ENCODE results near the gene OARD1.
A peak's percentile ranks its signal among the peaks of the same experiment; 100 is the strongest.
"Not testable (repeated sequence)": the region's sequence is repeated elsewhere in the genome, so short reads cannot be mapped to it uniquely, and the experiment has no call there.

OARD1 gene

DNA sequence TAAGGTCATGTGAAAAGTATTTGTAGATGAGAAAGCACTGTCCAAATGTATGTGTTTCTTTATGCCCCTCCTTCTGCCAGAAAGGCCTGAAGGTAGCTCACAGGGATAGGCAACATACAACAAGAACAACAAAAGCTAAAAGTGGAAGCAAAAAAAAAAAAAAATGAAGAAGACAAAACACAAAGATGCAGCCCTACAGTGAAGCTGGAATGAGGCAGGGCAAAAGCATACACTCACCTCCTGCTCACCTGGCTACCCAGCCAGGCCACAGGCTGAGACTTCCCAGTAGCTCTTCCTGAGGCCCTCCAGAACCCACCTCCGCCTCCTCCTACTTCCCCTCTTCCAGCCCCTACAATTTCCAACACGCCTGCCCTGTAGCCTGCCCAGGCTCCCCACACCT lies 35.6 kb downstream of the OARD1 start:
- TF ChIP-seq POLR2A (IDR thresholded peaks at IDR 0.05; ENCODE audit: low read depth, low read length), result no peak

DNA sequence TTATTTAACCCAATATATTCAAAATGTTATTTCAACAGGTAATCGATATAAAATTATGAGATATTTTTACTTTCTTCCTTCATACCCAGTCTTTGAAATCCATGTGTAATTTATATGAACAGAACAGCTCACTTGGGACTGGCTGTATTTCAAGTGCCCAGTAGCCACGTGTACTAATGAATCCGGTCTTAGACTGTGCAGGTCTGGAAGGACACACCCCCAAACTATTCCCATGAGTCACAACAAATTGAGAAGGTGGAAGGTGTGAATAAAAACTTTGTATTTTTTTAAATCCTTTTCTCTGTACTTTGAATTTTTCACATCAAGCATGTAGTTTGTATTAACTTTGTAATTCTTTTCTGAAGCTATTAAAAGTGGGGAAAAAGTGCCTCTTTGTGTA lies 36.0 kb downstream of the OARD1 start:
- TF ChIP-seq POLR2A (IDR thresholded peaks at IDR 0.05; ENCODE audit: low read depth, low read length), result no peak
- FAIRE-seq, result no peak
- DNase-seq (ENCODE audit: insufficient read length, low spot score), result no peak

More for the DNA sequence above, 35.6 kb downstream of the OARD1 start:
- no peak for DNase-seq (ENCODE audit: insufficient read length, low spot score)
- no peak for FAIRE-seq

DNA sequence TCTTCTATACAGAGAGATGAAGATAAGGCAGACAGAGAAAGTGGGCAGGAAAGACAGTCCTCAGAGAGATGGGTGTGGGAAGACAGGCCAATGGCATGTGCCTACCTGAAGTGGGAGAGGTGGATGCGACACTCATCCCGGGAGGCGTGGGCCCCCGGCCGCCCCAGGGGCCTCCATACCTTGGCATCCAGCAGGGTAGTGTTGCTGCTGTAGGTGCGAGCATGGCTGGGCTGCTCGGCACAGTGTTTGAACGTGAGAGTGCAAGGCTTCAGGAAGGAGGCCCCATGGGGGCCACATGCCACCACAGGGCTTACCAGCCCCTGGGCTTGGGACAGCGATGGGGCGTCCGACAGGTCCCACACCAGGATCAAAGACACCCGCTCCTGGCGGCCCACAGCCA lies 38.4 kb downstream of the OARD1 start:
- no peak for FAIRE-seq
- no peak for TF ChIP-seq POLR2A (IDR thresholded peaks at IDR 0.05; ENCODE audit: low read depth, low read length)
- no peak for DNase-seq (ENCODE audit: insufficient read length, low spot score)

DNA sequence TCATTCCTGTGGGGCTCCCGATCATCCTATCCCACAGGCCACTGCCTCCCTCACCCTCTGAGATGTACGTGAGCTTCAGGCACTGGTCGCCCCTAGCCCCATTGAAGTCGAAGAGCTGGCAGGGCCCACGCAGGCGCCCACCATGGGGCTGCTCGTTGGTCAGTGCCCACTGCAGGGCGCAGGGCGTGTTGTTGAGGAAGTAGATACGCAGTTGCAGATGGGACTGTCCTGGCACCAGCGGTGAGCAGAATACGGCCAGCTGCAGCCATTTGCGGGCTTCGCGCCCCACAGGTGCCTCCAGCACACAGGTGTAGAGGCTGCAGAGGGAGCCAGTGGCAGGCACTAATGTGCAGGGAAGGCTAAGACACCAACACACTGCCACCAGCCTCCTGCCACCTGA lies 39.3 kb downstream of the OARD1 start:
- DNase-seq (ENCODE audit: insufficient read length, low spot score) (no peak), FAIRE-seq (no peak)
- no peak for TF ChIP-seq POLR2A (IDR thresholded peaks at IDR 0.05; ENCODE audit: low read depth, low read length)

DNA sequence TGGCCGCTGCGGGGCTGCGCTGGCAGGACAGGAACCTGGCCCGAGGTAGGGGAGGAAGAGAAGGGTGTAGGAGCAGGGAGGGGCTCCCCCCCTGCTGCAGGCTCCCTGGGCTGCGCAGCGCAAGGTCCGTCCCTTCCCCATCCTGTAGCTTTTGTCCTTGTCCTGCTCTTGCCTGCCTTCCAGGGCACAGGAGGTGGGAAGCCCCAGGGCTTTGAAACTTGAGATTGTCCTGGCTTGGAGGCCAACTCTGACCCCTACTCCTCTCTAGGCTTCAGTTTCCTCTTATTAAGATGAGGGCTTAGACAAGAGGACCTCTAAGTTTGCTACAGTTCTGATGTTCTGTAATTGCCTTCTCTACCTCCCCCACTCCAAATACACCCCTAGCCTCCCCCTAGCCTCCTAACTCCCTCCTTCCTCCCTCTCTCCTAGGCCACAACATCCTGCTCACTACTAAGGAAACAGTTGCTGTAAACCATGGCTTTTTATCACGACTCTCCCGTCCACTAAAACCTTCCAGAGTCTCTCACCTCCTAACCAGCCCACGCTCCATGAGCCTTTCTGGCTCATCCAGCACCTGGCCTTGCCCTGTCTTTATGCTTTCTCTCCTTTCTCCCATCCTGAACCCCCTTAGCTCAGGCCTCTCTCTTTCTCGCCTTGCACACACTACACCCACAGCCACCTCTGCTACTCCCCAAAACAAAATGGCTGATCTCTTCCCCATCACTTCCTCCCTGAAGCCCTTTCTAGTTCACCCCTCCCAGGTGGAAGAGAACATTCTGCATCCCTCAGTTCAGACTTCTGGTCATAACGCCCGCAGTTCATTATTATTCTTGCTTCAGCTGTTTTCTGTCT lies 43.4 kb downstream of the OARD1 start:
- TF ChIP-seq POLR2A (IDR thresholded peaks at IDR 0.05; ENCODE audit: low read depth, low read length), result no peak
- no peak for DNase-seq (ENCODE audit: insufficient read length, low spot score)
- FAIRE-seq, result no peak

DNA sequence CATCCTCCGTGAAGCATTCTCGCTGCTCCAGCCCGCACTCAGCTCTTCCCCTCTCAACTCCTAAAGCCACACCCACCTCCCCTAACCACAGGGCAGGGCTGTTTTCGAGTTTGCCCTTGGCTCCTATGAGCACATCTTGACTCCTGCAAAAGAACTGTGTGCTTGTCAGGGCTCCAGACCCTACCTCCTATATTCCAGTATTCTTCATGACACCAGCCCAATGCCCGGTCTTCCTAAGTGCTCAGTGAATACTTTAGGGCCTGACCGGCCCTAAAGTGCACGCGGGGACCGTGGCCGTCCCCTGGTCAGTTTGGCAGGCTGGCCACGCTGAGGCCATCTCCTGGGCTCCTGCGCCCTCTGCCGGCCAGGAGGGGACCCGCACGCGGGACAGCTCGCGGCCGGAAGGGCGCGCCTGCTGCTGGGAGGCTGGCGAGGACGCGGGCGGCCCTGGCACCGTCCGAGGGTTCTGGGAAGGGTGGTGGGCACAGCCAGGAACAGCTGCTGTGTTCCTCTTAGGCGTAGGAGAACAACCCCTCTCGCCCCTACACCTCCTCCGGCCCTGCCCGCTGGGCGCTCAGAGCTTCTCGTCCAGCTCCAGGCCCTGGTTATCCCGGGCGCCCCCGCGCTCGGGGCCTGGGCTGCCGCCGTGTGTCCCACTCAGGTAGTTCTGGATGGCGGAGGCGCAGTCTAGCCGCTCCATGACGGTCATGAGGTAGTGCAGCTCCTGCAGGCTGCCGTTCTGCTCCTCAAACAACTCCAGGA lies 44.2 kb downstream of the OARD1 start:
- no peak for TF ChIP-seq POLR2A (IDR thresholded peaks at IDR 0.05; ENCODE audit: low read depth, low read length)
- DNase-seq (ENCODE audit: insufficient read length, low spot score) (peak; percentile 90), FAIRE-seq (no peak)

DNA sequence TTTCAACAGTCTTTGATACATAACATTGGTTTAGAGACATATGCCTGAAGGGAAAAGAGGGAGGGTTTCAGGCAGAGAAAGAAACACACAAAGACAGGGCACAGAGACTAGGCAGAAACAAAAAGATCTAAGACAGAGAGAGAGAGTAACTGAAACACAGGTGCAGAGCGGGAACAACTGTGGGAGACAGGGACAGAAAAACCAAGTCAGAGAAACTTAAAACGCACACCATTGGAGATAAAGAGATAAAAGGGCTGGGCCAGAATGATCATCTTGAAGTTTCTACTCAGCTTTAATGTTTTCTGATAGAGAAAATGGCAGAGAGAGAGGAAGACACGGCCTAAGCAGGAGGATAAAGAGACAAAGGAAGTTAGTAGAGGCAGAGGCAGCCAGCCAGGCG lies 44.9 kb downstream of the OARD1 start:
- TF ChIP-seq POLR2A (IDR thresholded peaks at IDR 0.05; ENCODE audit: low read depth, low read length), result no peak
- FAIRE-seq (no peak), DNase-seq (ENCODE audit: insufficient read length, low spot score) (no peak)

DNA sequence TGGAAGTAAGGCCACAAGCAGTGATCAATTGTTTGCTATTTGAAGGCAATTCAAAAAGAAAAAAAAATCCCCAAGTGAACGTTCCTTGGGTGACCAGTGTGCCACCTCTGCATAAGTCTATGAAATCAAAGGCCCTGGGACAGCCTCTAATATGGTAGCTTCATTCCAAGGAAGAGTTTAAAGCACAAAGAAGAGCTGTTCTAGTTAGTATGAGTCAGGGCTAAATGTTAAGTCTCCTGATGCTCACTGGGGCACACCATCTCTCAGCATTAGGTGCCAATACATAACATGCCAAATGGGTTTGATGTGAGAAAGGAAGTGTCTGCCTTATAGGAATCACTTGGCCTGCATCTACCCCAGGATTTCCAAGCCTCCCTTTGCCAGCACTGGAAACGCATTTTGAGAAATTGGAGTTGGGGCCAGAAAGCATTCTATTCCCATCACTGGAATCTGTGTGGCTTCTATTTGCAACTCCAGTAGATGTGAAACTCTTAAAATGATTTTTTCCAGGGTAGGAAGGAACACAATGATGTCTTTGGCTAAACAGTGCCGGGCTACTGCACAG lies 46.1 kb downstream of the OARD1 start:
- FAIRE-seq (no peak), DNase-seq (ENCODE audit: insufficient read length, low spot score) (no peak)
- no peak for TF ChIP-seq POLR2A (IDR thresholded peaks at IDR 0.05; ENCODE audit: low read depth, low read length)

DNA sequence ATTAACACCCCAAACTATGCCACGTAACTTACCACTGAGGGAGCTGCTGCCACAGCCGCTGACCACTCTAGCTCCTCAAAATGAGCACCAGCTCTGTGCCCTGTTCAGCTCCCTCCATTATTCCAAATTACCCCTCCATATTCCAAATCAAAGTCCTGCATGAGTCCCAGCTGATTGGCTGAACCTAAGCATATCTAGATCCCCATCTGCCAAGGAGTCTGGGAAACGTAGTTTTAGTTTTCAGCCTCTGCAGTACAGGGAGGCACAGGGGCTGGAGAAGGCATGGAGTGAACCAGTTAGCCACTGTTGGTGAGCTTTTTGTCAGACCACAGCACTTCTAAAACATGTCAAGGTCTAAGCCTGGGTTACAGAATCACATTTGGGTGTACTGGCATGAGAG lies 49.0 kb downstream of the OARD1 start:
- TF ChIP-seq POLR2A (IDR thresholded peaks at IDR 0.05; ENCODE audit: low read depth, low read length), result no peak
- no peak for FAIRE-seq
- DNase-seq (ENCODE audit: insufficient read length, low spot score), result no peak

DNA sequence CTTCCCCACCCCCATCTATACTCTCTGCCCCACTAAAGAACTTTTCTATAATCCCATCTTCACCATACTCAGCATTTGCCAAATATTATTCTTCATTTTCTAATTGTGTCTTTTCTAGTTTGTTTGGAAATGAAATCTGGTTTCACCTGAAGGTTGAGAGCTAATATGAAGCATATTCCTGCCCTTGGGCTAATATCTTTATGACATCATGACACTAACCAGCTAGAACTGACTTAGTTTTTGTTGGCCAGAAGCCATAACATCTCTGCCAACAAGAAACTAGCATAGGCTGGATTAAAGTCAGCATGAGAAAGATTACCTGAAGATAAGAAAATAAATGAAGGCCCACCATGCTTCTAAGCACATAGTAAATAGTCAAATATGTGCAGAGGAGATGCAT lies 49.9 kb downstream of the OARD1 start:
- FAIRE-seq, result no peak
- no peak for TF ChIP-seq POLR2A (IDR thresholded peaks at IDR 0.05; ENCODE audit: low read depth, low read length)
- DNase-seq (ENCODE audit: insufficient read length, low spot score), result no peak

DNA sequence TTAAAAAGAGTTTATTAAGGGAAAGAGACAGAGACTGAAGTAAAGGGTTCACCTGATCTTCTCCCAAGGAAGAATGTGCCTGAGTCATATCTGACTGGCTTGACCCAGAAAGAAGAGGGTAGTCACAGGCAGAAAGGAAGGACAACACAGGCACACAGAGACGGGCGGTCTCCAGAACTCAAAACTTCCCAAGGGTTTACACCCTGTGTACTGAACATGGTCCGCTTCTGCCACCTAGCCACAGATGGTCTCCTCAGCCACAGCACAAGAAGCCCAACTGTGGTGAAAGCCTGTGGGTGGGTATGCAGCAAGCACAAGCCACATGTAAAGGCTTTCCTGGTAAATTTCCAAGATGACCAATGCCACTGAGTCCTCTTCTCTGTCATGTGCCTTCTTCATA lies 50.3 kb downstream of the OARD1 start:
- no peak for TF ChIP-seq POLR2A (IDR thresholded peaks at IDR 0.05; ENCODE audit: low read depth, low read length)
- DNase-seq (ENCODE audit: insufficient read length, low spot score) (no peak), FAIRE-seq (no peak)

DNA sequence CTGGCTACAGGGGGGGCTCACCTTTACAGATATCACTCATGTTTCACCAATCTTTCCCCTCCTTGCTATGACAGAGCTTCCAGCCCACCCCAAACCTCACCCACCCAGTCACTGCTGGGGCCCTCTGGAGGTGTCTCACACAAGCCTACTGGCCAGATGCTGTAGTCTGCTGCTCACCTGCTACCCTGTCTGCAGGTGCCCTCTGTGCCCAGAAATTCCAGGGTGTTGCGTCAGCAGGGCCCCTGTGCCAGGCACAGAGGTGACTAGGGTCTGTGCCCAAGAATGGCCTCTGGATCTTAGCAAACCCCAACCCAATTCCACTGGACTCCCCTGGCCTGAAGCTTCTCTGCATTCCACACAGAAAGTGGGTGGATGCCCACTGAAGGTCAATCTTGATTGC lies 54.5 kb downstream of the OARD1 start:
- no peak for TF ChIP-seq POLR2A (IDR thresholded peaks at IDR 0.05; ENCODE audit: low read depth, low read length)
- no peak for FAIRE-seq
- no peak for DNase-seq (ENCODE audit: insufficient read length, low spot score)

DNA sequence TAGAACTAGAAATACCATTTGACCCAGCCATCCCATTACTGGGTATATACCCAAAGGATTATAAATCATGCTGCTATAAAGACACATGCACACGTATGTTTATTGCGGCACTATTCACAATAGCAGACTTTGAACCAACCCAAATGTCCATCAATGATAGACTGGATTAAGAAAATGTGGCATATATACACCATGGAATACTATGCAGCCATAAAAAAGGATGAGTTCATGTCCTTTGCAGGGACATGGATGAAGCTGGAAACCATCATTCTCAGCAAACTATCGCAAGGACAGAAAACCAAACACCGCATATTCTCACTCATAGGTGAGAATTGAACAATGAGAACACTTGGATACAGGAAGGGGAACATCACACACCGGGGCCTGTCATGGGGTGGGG lies 56.3 kb downstream of the OARD1 start:
- FAIRE-seq; DNase-seq (ENCODE audit: insufficient read length, low spot score): not testable (repeated sequence)

DNA sequence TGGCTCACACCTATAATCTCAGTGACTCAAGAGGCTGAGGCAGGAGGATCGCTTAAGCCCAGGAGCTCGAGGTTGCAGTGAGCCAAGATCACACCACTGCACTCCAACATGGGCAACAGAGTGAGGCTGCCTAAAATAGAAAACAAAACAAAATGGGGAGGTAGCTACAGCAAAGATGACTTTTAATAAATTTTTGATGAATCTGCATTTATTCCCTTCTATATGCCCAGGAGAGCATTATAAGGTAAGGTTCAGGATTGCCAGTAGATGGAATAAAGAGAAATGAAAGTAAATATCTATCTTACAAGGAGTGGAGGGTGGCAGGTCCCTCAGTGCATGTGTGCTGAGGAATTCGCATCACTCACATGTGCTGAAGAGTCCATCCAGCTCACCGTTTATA lies 57.4 kb downstream of the OARD1 start:
- DNase-seq (ENCODE audit: insufficient read length, low spot score), result no peak
- no peak for FAIRE-seq
- TF ChIP-seq POLR2A (IDR thresholded peaks at IDR 0.05; ENCODE audit: low read depth, low read length), result no peak

Measured in H54 (cell line).